Measurements from ENCODE around the gene SMYD4. TPM values are rescaled to one million over a fixed set of nuclear protein-coding genes. Genes with fewer than 3 reads are reported as not detected.

SMYD4 gene
- total and polyA plus RNA-seq, 10 of the 15 experiments (the other 5 are each of a cell fraction or from before 2014, with no cell fraction given) = 2.1 to 18.8 (median 13.7) TPM

- intact Hi-C loops (cut with micrococcal nuclease; ENCODE audit: unreplicated experiment) = no loop called here
- no peak overlapping the region for H3K9ac ChIP-seq (ENCODE audit: control insufficient read depth, insufficient read depth, low read length)
- H3K27ac ChIP-seq (ENCODE audit: control insufficient read depth, insufficient read depth) = no peak overlapping the region
- 34% methylated on average over 20 of the region's 21 CpGs for WGBS (ENCODE audit: insufficient coverage, insufficient replicate concordance, low lambda C conversion rate, missing lambda C conversion rate)
- DNase-seq (ENCODE audit: low read depth, low spot score) (no peak), FAIRE-seq (no peak), ATAC-seq (peak; percentile 49)
- in situ Hi-C loops (cut with MboI) = no loop called here
- BruUV-seq (replicated peaks) = no TSS peak
- ChIA-PET SMC1A (ENCODE audit: uncharacterized antibody, unreplicated experiment) (interaction anchor here (0.8 to 1.6 kb wide), 4 partner anchors 10 to 26 kb away, joined by 3 to 6 read pairs (median 4); no protein-coding TSS in a partner anchor), RAD21 (ENCODE audit: unreplicated experiment) (interaction anchor here (0.8 to 1.2 kb wide), 4 partner anchors 10 to 292 kb away, joined by 3 to 5 read pairs (median 3); no protein-coding TSS in a partner anchor), CTCF (interaction anchor here (0.5 to 1.3 kb wide), 6 partner anchors 10 to 154 kb away, joined by 3 to 4 read pairs (median 3); no protein-coding TSS in a partner anchor), POLR2A (interaction anchor here (0.5 to 0.6 kb wide), 2 partner anchors 8 to 132 kb away, joined by 3 read pairs; no protein-coding TSS in a partner anchor)
- no peak overlapping the region for H3K4me2 ChIP-seq (ENCODE audit: control insufficient read depth, insufficient read depth)
- no peaks in the 10 kb centered on the region for H3K9me3 ChIP-seq (replicated peaks; ENCODE audit: control insufficient read depth, insufficient read depth, low read length)
- H4K20me1 ChIP-seq (ENCODE audit: control insufficient read depth, insufficient read depth) = no peaks in the 10 kb centered on the region
- H3K4me1 ChIP-seq (ENCODE audit: control insufficient read depth, insufficient read depth, low read length) = peaks cover 16% of the 10 kb centered on the region
- no peaks in the 10 kb centered on the region for H3K79me2 ChIP-seq (ENCODE audit: control insufficient read depth, insufficient read depth, low read length)
- H2AFZ ChIP-seq (ENCODE audit: control insufficient read depth, low read depth, low read length) = no peak overlapping the region
- H3K4me3 ChIP-seq = no peak overlapping the region
- H3K36me3 ChIP-seq (ENCODE audit: control insufficient read depth in 2 of 2, insufficient read depth in 2 of 2, low read length in 1 of 2) = no peaks in the 10 kb centered on the region
- no peaks in the 10 kb centered on the region; a peak in 1 of 4 replicates for H3K27me3 ChIP-seq (replicated peaks in 1 of 2; ENCODE audit: control insufficient read depth in 2 of 2, insufficient read depth in 2 of 2, low read length in 1 of 2)
- TF ChIP-seq ZNF592 (IDR thresholded peaks at IDR 0.05) (no peak), GABPA (IDR thresholded peaks at IDR 0.05; ENCODE audit: low read depth) (no peak), SPI1 (IDR thresholded peaks at IDR 0.05; ENCODE audit: borderline replicate concordance, insufficient read depth, low read depth, low read length) (no peak), PAX5 (IDR thresholded peaks at IDR 0.05; ENCODE audit: borderline replicate concordance, low read depth, low read length) (no peak), CEBPZ (IDR thresholded peaks at IDR 0.05; ENCODE audit: low read depth, low read length) (no peak), ELK1 (IDR thresholded peaks at IDR 0.05; ENCODE audit: low read depth, low read length) (no peak), EP300 (IDR thresholded peaks at IDR 0.05; ENCODE audit: borderline replicate concordance in 1 of 2, control insufficient read depth in 1 of 2, low read depth in 2 of 2, low read length in 2 of 2) (no peak)
- TF ChIP-seq, protein P1, sequence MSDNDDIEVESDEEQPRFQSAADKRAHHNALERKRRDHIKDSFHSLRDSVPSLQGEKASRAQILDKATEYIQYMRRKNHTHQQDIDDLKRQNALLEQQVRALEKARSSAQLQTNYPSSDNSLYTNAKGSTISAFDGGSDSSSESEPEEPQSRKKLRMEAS (IDR thresholded peaks at IDR 0.05; ENCODE audit: low read depth, low read length) = no peak
- TF ChIP-seq, protein P2, sequence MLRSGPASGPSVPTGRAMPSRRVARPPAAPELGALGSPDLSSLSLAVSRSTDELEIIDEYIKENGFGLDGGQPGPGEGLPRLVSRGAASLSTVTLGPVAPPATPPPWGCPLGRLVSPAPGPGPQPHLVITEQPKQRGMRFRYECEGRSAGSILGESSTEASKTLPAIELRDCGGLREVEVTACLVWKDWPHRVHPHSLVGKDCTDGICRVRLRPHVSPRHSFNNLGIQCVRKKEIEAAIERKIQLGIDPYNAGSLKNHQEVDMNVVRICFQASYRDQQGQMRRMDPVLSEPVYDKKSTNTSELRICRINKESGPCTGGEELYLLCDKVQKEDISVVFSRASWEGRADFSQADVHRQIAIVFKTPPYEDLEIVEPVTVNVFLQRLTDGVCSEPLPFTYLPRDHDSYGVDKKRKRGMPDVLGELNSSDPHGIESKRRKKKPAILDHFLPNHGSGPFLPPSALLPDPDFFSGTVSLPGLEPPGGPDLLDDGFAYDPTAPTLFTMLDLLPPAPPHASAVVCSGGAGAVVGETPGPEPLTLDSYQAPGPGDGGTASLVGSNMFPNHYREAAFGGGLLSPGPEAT (IDR thresholded peaks at IDR 0.05; ENCODE audit: low read depth) = no peak
Measured at GRCh38 chr17:1762233-1762900, 67.3 kb downstream of the SMYD4 start.

All from GM12878 (cell line).